Lower leg skin (tissue), 3 donors: Measurements from ENCODE around the gene VWA1.
"Not testable (repeated sequence)": the region's sequence is repeated elsewhere in the genome, so short reads cannot be mapped to it uniquely, and the experiment has no call there.

Source experiments
- CTCF ChIP-seq, 3 donors: fragments of 450-650 bp; IDR thresholded peaks; one replicate each; pipeline ENCODE4 v1.5.1; 2016; ENCODE audit warnings: antibody characterized with exemption in 3 of 3, mild to moderate bottlenecking in 3 of 3, moderate library complexity in 2 of 3
- POLR2A ChIP-seq, 2 donors: fragments of 450-650 bp; IDR thresholded peaks; one replicate each; pipeline ENCODE4 v1.6.1; 2016 to 2017; ENCODE audit warnings: antibody characterized with exemption in 2 of 2, mild to moderate bottlenecking in 1 of 2, moderate library complexity in 1 of 2

DNA sequence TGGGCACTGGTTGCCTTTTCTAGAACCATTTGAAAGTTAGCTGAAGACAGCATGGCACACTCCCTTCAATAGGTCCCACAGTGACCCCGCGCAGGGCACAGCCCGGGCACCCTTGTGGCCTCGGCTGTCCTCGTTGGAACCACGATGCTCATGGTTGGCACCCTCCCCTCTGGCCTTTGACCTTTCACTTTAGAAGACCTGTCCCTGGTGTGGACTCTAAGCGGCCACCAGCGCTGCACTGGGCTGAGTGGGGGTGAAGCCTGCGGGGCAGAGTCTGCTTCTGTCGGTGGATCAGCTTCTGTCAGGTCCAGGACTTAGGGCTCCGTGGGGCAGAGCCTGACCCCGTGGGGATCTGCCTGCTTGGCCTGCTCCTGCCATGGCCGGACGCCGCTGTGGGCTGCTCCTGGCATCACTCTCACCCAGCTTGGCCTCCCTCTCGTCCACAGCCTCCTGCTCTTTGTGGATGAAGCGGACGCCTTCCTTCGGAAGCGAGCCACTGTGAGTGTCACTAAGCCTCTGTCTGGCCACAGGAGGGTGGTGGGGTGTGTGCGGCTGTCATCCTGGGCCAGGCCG lies 21.3 kb downstream of the VWA1 start:
- TF ChIP-seq CTCF, POLR2A (IDR thresholded peaks at IDR 0.05): not testable (repeated sequence)
